NCI-H510A (cell line): ENCODE measurements around the gene ERC2.

ENCODE experiments used
- DNase-seq: peaks from one replicate; lab custom pipeline; 2025; lab: John Stamatoyannopoulos, UW

Gene ERC2

GRCh38 chr3:56187051-56187450 lies 281.2 kb downstream of the ERC2 start:
- DNase-seq: no peak

DNA sequence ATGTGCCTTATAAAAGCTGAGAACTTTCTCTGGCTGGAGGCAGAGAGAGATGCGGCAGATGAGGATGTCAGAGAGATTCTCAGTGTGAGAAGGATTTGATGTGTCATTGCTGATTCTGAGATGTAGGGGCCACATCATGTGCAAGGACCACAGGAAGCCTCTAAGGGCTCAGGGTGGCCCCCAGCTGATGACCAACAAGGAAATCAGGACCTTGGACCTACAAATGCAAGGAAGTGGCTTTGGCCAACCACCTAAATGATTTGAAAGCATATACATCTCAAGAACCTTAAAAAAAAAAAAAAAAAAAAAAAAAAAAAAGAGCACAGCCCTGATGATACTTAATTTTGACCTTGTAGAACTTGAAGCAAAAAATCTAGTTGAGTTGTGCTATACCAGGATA lies 282.4 kb downstream of the ERC2 start:
- DNase-seq: no peak

GRCh38 chr3:56183529-56183928 lies 284.7 kb downstream of the ERC2 start:
- DNase-seq: no peak

- DNase-seq: no peak
These were observed 287.8 kb downstream of the ERC2 start for GRCh38 chr3:56180433-56180832.

GRCh38 chr3:56173601-56174000 lies 294.7 kb downstream of the ERC2 start:
- DNase-seq: no peak

DNA sequence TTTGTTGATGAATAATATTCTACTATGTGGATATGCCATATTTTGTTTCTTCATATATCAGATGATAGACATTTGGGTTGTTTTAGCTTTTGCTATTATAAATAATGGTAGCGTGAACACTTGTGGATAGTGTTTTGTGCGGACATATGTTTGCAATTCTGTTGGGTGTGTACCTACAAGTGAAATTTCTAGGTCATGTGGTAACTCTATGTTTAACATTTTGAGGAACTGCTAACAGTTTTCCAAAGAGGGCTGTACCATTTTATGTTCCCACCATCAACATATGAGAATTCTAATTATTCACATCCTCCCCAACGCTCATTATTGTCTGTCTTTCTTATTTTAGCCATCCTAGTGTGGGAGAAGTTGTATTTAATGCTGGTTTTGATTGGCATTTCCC lies 303.8 kb downstream of the ERC2 start:
- no peak for DNase-seq

- no peak for DNase-seq
These were observed 310.4 kb downstream of the ERC2 start for GRCh38 chr3:56157693-56158362.

GRCh38 chr3:56154297-56154696 lies 314.0 kb downstream of the ERC2 start:
- DNase-seq: no peak

DNA sequence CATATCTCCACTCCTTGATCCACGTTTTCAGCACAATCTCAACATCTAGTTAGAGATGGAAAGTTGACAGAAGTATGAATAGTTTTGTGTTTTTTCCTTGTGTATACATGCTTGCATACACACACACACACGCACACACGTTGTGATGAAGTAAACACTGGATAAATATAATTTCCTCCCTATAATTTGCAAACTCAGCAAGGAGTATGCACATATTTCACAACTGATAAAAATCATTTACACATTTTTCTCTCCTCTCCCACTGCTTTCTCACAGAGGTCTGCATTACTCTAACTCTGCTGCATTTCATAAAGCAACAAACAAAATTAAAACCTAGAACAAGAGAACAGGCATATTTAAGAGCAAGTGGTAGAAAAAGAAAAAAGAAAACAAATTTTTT lies 320.9 kb downstream of the ERC2 start:
- DNase-seq: no peak

DNA sequence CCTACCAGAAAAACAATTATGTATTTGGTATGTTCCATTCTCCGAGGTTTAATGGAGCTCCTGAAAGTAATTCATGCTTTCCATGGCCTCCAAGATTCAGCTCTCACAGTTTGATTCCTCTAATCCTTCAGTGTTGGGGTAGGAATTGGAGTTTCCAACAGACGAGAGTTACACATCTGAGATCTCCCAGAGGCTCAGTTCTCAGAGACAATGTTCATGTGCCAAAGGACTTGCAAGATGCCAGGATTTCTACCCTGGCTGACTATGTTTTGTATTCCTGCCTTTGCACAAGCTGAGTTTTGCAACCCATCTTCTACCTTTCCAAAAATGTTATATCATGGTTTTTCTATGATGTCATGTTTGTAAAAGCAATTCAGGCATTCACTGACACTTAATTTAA lies 322.9 kb downstream of the ERC2 start:
- no peak for DNase-seq

DNA sequence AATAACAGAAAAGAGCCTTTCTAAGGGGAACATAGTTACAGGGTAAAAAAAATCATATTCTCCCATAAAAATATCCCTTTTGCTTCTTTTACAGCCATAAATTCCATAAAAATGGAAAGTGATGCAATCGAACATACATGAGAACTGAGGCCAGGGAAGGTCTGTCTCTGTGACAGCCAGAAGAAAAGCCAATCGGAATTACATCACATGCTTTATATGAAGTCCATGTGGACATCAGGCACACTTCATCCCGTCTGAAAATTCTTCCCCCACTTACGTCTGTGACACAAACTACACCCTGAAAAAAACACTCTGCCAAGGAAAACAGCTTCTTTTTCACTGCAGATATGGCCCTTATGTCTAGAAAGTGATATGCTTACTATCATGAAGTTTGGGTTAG lies 323.5 kb downstream of the ERC2 start:
- DNase-seq: no peak

GRCh38 chr3:56137415-56137814 lies 330.9 kb downstream of the ERC2 start:
- no peak for DNase-seq

DNA sequence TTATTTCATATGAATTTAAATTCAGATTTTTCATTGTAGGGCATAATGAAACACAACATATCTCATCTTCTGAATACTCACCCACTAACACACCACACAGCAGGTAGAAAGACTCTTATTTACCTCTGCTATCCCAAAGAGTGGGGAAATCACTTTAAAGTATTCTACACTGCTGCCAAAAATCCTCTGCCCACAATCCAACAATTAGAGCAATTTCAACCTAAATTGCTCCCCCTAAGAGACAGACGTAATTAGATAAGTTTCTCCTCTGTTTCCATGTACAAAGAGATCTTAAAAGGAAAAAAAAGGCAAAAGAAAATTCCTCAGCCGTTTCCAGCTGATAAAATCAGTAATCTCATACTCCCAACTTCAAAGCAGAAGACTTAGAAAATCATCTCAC lies 331.8 kb downstream of the ERC2 start:
- DNase-seq: no peak

DNA sequence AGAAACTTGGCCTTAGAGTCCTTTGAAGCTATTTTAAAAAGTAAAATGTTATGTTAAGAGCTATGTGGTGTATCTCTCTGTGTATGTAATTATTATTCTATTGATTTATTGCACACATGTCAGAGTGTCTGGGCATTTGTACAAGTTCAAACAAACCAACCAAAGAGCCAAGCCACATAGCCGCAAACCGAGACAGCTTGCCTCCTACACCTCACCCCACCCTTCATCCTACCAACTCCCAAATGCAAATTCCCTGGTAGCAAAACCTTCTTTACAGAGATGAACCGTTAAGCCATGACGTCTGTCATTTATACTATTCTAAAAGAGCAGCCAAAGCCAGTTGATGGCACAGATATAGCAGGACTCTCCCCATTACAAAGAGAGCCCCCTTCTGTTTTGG lies 332.3 kb downstream of the ERC2 start:
- no peak for DNase-seq

DNA sequence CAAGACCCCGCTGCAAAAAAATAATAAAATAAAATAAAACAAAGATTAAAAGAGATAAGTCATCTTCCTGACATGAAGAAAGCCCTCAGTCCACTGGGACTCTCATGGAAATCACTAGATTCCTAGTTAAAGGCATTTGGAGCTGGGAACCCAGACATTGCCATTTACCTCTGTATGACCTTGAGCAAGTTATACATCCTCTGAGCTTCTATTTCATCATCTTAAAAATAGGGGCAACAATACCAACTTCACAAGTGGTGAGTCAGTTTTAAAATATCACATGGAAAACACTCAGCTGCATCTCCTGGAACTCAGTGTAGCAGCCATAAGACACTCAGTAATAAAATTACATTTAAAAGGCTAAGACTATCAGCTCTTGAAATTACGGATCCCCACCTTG lies 334.8 kb downstream of the ERC2 start:
- no peak for DNase-seq

GRCh38 chr3:56132762-56133161 lies 335.5 kb downstream of the ERC2 start:
- DNase-seq: no peak

GRCh38 chr3:56131974-56132590 lies 336.2 kb downstream of the ERC2 start:
- DNase-seq: no peak

GRCh38 chr3:56130036-56130435 lies 338.2 kb downstream of the ERC2 start:
- no peak for DNase-seq

DNA sequence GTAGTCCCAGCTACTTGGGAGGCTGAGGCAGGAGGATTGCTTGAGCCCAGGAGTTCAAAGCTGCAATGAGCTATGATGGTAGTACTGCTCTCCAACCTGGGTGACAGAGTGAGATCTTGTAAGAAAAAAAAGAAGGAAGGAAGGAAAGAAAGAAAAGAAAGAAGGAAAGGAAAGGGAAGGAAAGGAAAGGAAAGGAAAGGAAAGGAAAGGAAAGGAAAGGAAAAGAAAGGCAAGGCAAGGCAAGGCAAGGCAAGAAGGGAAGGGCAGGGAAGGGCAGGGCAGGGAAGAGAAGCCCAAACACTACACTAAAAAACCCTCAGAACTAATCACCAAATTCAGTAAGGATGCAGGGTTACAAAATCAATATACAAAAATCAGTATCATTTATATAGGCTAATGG lies 341.6 kb downstream of the ERC2 start:
- DNase-seq: no peak

DNA sequence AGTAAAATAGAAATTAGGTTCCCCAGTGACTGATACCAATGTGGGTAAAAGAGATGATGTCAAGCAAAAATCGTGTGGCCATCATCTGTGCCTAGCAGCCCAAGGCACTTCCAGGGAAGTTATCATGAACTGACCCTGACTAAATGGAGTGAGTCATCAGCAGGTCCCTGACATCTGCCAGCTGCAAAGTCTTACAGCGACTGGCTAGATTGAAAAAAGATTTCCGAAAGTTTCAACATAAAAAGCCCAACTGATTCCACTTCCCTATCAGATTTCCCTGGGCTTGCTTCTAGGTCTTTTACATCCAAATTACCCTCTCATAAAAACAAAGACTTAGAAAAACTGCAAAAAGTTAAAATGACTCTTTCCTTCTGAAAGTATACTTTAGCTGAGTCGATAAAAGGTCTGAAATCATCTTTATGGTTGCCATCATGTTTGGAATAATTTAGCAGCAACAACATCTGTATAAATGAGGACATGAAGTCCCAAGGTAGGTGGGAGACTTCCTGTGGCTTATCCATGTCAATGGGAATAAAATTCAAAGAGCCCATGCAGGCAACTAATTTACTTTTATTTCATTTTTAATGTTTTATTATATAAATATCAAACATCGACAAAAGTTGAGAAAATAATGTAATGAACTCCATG lies 342.8 kb downstream of the ERC2 start:
- no peak for DNase-seq

DNA sequence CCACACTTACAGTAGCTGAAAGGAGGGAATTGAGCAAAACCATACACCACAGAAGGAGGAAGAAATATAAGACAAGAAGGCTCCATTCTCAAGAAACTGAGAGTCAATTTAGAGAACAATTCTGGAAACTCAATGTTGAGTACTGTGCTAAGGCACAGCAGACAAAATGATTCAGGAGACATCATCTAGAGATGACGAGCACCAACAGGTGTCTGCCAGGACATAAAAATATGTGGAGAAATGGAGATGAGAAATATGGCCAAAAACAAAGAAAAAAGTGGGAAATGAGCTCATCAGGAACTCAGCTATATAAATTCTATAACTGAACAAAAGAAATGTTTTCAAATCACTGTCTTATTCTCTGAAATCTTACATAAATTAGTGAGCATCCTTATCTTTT lies 343.7 kb downstream of the ERC2 start:
- DNase-seq: no peak

- no peak for DNase-seq
These were observed 344.8 kb downstream of the ERC2 start for GRCh38 chr3:56123487-56123886.

GRCh38 chr3:56122911-56123310 lies 345.4 kb downstream of the ERC2 start:
- DNase-seq: no peak

DNA sequence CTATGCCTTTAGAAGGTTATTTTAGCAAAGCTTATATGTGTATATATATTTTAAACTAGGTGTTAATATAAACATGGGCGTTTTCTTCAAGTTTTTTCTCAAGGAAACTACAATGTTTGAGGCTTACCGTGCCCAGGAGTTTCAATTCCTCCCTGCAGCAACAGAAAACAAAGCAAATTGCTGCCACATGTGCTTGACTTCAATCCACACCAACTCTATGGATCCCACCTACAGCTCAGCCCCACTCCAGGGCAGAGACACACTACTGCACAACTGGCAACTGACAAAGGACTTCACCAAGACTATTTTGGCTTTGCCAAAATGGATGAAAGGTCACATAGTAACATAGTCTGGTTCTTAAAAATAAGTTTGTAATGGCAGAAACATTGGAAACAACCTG lies 346.6 kb downstream of the ERC2 start:
- no peak for DNase-seq
